ENCODE data around the gene TCP11. TPM values are rescaled to one million over a fixed set of nuclear protein-coding genes. Genes with fewer than 3 reads are reported as not detected.

Gene TCP11
- total RNA-seq, 1 donor = 0.72 TPM

- Histone ChIP-seq H3K79me2 (ENCODE audit: insufficient read depth, low read length) (no peaks in the 10 kb centered on the region), H4K20me1 (ENCODE audit: insufficient read depth, low read length) (no peaks in the 10 kb centered on the region), H3K9me3 (ENCODE audit: low read depth, low read length) (no peaks in the 10 kb centered on the region), H3K27me3 (ENCODE audit: insufficient read depth, low read length) (no peaks in the 10 kb centered on the region), H3K36me3 (ENCODE audit: insufficient read depth, low read length) (no peaks in the 10 kb centered on the region), H2AFZ (ENCODE audit: low read length) (no peak overlapping the region), H3K27ac (ENCODE audit: low read depth, low read length) (peak overlapping the region; percentile 60), H3K4me1 (ENCODE audit: insufficient read depth, low read length) (peaks cover 67% of the 10 kb centered on the region), H3K4me2 (ENCODE audit: insufficient read depth, low read length) (no peak overlapping the region), H3K4me3 (ENCODE audit: insufficient read depth, low read length) (no peak overlapping the region)
- no peak for TF ChIP-seq CTCF (IDR thresholded peaks at IDR 0.05; ENCODE audit: extremely low read depth, low read depth, low read length)
- DNase-seq (ENCODE audit: insufficient read length, low spot score, missing footprints) = no peak
Measured at GRCh38 chr6:35176301-35177024, 35.3 kb upstream of the TCP11 start.

GRCh38 chr6:35174501-35174900, 33.4 kb upstream of the TCP11 start:
- Histone ChIP-seq H3K79me2 (ENCODE audit: insufficient read depth, low read length) (peaks cover 6% of the 10 kb centered on the region), H4K20me1 (ENCODE audit: insufficient read depth, low read length) (no peaks in the 10 kb centered on the region), H2AFZ (ENCODE audit: low read length) (no peak overlapping the region), H3K4me2 (ENCODE audit: insufficient read depth, low read length) (peak overlapping the region; percentile 11), H3K27ac (ENCODE audit: low read depth, low read length) (peak overlapping the region; percentile 70), H3K27me3 (ENCODE audit: insufficient read depth, low read length) (no peaks in the 10 kb centered on the region), H3K36me3 (ENCODE audit: insufficient read depth, low read length) (no peaks in the 10 kb centered on the region), H3K4me1 (ENCODE audit: insufficient read depth, low read length) (peaks cover 74% of the 10 kb centered on the region), H3K9me3 (ENCODE audit: low read depth, low read length) (no peaks in the 10 kb centered on the region), H3K4me3 (ENCODE audit: insufficient read depth, low read length) (no peak overlapping the region)
- DNase-seq (ENCODE audit: insufficient read length, low spot score, missing footprints) = no peak
- no peak for TF ChIP-seq CTCF (IDR thresholded peaks at IDR 0.05; ENCODE audit: extremely low read depth, low read depth, low read length)

GRCh38 chr6:35174088-35174434, 32.9 kb upstream of the TCP11 start:
- Histone ChIP-seq H3K36me3 (ENCODE audit: insufficient read depth, low read length) (no peaks in the 10 kb centered on the region), H3K9me3 (ENCODE audit: low read depth, low read length) (no peaks in the 10 kb centered on the region), H2AFZ (ENCODE audit: low read length) (peak overlapping the region; percentile 52), H3K4me3 (ENCODE audit: insufficient read depth, low read length) (no peak overlapping the region), H3K4me1 (ENCODE audit: insufficient read depth, low read length) (peaks cover 70% of the 10 kb centered on the region), H3K79me2 (ENCODE audit: insufficient read depth, low read length) (peaks cover 7% of the 10 kb centered on the region), H4K20me1 (ENCODE audit: insufficient read depth, low read length) (no peaks in the 10 kb centered on the region), H3K27me3 (ENCODE audit: insufficient read depth, low read length) (no peaks in the 10 kb centered on the region), H3K4me2 (ENCODE audit: insufficient read depth, low read length) (peak overlapping the region; percentile 11), H3K27ac (ENCODE audit: low read depth, low read length) (peak overlapping the region; percentile 70)
- no peak for DNase-seq (ENCODE audit: insufficient read length, low spot score, missing footprints)
- no peak for TF ChIP-seq CTCF (IDR thresholded peaks at IDR 0.05; ENCODE audit: extremely low read depth, low read depth, low read length)

- Histone ChIP-seq H3K36me3 (ENCODE audit: insufficient read depth, low read length) (no peaks in the 10 kb centered on the region), H3K79me2 (ENCODE audit: insufficient read depth, low read length) (peaks cover 7% of the 10 kb centered on the region), H3K27me3 (ENCODE audit: insufficient read depth, low read length) (no peaks in the 10 kb centered on the region), H3K4me3 (ENCODE audit: insufficient read depth, low read length) (no peak overlapping the region), H3K27ac (ENCODE audit: low read depth, low read length) (peak overlapping the region; percentile 70), H3K9me3 (ENCODE audit: low read depth, low read length) (no peaks in the 10 kb centered on the region), H2AFZ (ENCODE audit: low read length) (peak overlapping the region; percentile 52), H4K20me1 (ENCODE audit: insufficient read depth, low read length) (no peaks in the 10 kb centered on the region), H3K4me1 (ENCODE audit: insufficient read depth, low read length) (peaks cover 65% of the 10 kb centered on the region), H3K4me2 (ENCODE audit: insufficient read depth, low read length) (peak overlapping the region; percentile 11)
- no peak for TF ChIP-seq CTCF (IDR thresholded peaks at IDR 0.05; ENCODE audit: extremely low read depth, low read depth, low read length)
- DNase-seq (ENCODE audit: insufficient read length, low spot score, missing footprints) = no peak
Measured at GRCh38 chr6:35173427-35174087, 32.4 kb upstream of the TCP11 start.

All from osteoblast (primary cell).